ENCODE results near the gene EIF5AL1. TPM values are rescaled to one million over a fixed set of nuclear protein-coding genes. Genes with fewer than 3 reads are reported as not detected.

Gene EIF5AL1
- total RNA-seq, 2 experiments from 2014 or later, result 1.0 to 1.1 TPM

GRCh38 chr10:79491143-79491835 lies 21.0 kb upstream of the EIF5AL1 start:
- CTCF ChIA-PET, result interaction anchor here (0.7 to 1.4 kb wide), 2 partner anchors 10 to 117 kb away, joined by 3 read pairs; no protein-coding TSS in a partner anchor
- H3K9me3 Mint-ChIP-seq, result no peaks in the 10 kb centered on the region
- H3K27me3 Mint-ChIP-seq, result peaks cover 5% of the 10 kb centered on the region

GRCh38 chr10:79492256-79492655 lies 20.1 kb upstream of the EIF5AL1 start:
- DNase-seq (no peak), ATAC-seq (no peak)
- Mint-ChIP-seq H3K9me3 (no peaks in the 10 kb centered on the region), H3K36me3 (ENCODE audit: low read depth) (no peaks in the 10 kb centered on the region), H3K27ac (no peak overlapping the region), H3K27me3 (peaks cover 5% of the 10 kb centered on the region), H3K4me1 (ENCODE audit: low read depth) (no peaks in the 10 kb centered on the region), H3K4me3 (no peak overlapping the region)
- CTCF ChIA-PET, result interaction anchor here (1.4 kb wide), 1 partner anchor 118 kb away, joined by 6 read pairs; no protein-coding TSS in a partner anchor
- POLR2A ChIA-PET, result interaction anchor here (1.4 kb wide), 1 partner anchor 12 kb away, joined by 3 read pairs; no protein-coding TSS in a partner anchor
- TF ChIP-seq CTCF (IDR thresholded peaks at IDR 0.05), result no peak
- intact Hi-C loops (cut with micrococcal nuclease), result no loop called here

More at GRCh38 chr10:79491143-79491835, 21.0 kb upstream of the EIF5AL1 start:
- Mint-ChIP-seq H3K4me1 (ENCODE audit: low read depth) (no peaks in the 10 kb centered on the region), H3K4me3 (no peak overlapping the region), H3K27ac (no peak overlapping the region), H3K36me3 (ENCODE audit: low read depth) (no peaks in the 10 kb centered on the region)
- intact Hi-C loops (cut with micrococcal nuclease), result no loop called here
- DNase-seq (no peak), ATAC-seq (no peak)
- no peak for TF ChIP-seq CTCF (IDR thresholded peaks at IDR 0.05)
- POLR2A ChIA-PET, result interaction anchor here (1.4 kb wide), 1 partner anchor 11 kb away, joined by 3 read pairs; no protein-coding TSS in a partner anchor

- H3K27ac Mint-ChIP-seq, result no peak overlapping the region
- no peaks in the 10 kb centered on the region for H3K36me3 Mint-ChIP-seq (ENCODE audit: low read depth)
- peaks cover 5% of the 10 kb centered on the region for H3K27me3 Mint-ChIP-seq
- DNase-seq (no peak), ATAC-seq (no peak)
- intact Hi-C loops (cut with micrococcal nuclease), result no loop called here
- ChIA-PET POLR2A (no interaction called here), CTCF (interaction anchor here (1.4 kb wide), 1 partner anchor 119 kb away, joined by 6 read pairs; no protein-coding TSS in a partner anchor)
- no peaks in the 10 kb centered on the region for H3K4me1 Mint-ChIP-seq (ENCODE audit: low read depth)
- H3K9me3 Mint-ChIP-seq, result no peaks in the 10 kb centered on the region
- TF ChIP-seq CTCF (IDR thresholded peaks at IDR 0.05), result no peak
- H3K4me3 Mint-ChIP-seq, result no peak overlapping the region
Observed at GRCh38 chr10:79492839-79493238, 19.5 kb upstream of the EIF5AL1 start.

GRCh38 chr10:79493806-79494205 lies 18.5 kb upstream of the EIF5AL1 start:
- DNase-seq (no peak), ATAC-seq (no peak)
- POLR2A ChIA-PET, result no interaction called here
- intact Hi-C loops (cut with micrococcal nuclease), result no loop called here
- TF ChIP-seq CTCF (IDR thresholded peaks at IDR 0.05), result no peak
- CTCF ChIA-PET, result interaction anchor here (1.8 kb wide), 1 partner anchor 26 kb away, joined by 6 read pairs; no protein-coding TSS in a partner anchor
- Mint-ChIP-seq H3K4me1 (ENCODE audit: low read depth) (no peaks in the 10 kb centered on the region), H3K9me3 (no peaks in the 10 kb centered on the region), H3K4me3 (no peak overlapping the region), H3K36me3 (ENCODE audit: low read depth) (no peaks in the 10 kb centered on the region), H3K27me3 (peaks cover 5% of the 10 kb centered on the region), H3K27ac (no peak overlapping the region)
